A549 (cell line): ENCODE data around the gene ZNF322.

Source experiments
- EP300 ChIP-seq, 2 experiments: fragments of >200 bp; sonication (Bioruptor Twin); formaldehyde crosslinking; IDR thresholded peaks; 2 replicates in 1 of 2; 3 replicates in 1 of 2; pipeline ENCODE4 v1.6.1; 2016 to 2017
- ESRRA ChIP-seq: fragments of 150-350 bp; IDR thresholded peaks from 2 replicates; pipeline ENCODE4 v1.6.1; 2014; ENCODE audit warnings: mild to moderate bottlenecking, low read length, borderline replicate concordance
- HDAC2 ChIP-seq: fragments of 200-600 bp; sonication (generic); IDR thresholded peaks from 2 replicates; pipeline ENCODE4 v1.6.1; 2016
- JUNB ChIP-seq: fragments of >200 bp; sonication (Bioruptor Twin); formaldehyde crosslinking; IDR thresholded peaks from 2 replicates; pipeline ENCODE4 v1.6.1; 2016
- MAX ChIP-seq: IDR thresholded peaks from 2 replicates; pipeline ENCODE4 v1.6.1; 2012
- PHF8 ChIP-seq: fragments of 200-600 bp; sonication (generic); IDR thresholded peaks from 2 replicates; pipeline ENCODE4 v1.6.1; 2016; ENCODE audit warnings: low read depth, mild to moderate bottlenecking, antibody characterized with exemption, moderate library complexity, borderline replicate concordance
- POLR2AphosphoS2 ChIP-seq: conservative IDR thresholded peaks from 2 replicates; pipeline ENCODE4 v1.6.1; 2012; ENCODE audit warnings: low read length, improper control_type of control experiment, inconsistent platforms
- TF ChIP-seq, protein P1 (sequence below): fragments of 200-600 bp; sonication (generic); IDR thresholded peaks from 2 replicates; pipeline ENCODE4 v1.6.1; 2016; ENCODE audit warnings: antibody characterized with exemption, mild to moderate bottlenecking, moderate library complexity
- TF ChIP-seq, protein P2 (sequence below): fragments of >200 bp; sonication (Bioruptor Twin); formaldehyde crosslinking; IDR thresholded peaks from 3 replicates; pipeline ENCODE4 v1.5.1; 2016

GRCh38 chr6:26651133-26651781, 8.3 kb downstream of the ZNF322 start:
- no peak for TF ChIP-seq ESRRA
- no peak for TF ChIP-seq POLR2AphosphoS2
- no peak for TF ChIP-seq EP300 (IDR thresholded peaks at IDR 0.05)
- TF ChIP-seq, protein P1, sequence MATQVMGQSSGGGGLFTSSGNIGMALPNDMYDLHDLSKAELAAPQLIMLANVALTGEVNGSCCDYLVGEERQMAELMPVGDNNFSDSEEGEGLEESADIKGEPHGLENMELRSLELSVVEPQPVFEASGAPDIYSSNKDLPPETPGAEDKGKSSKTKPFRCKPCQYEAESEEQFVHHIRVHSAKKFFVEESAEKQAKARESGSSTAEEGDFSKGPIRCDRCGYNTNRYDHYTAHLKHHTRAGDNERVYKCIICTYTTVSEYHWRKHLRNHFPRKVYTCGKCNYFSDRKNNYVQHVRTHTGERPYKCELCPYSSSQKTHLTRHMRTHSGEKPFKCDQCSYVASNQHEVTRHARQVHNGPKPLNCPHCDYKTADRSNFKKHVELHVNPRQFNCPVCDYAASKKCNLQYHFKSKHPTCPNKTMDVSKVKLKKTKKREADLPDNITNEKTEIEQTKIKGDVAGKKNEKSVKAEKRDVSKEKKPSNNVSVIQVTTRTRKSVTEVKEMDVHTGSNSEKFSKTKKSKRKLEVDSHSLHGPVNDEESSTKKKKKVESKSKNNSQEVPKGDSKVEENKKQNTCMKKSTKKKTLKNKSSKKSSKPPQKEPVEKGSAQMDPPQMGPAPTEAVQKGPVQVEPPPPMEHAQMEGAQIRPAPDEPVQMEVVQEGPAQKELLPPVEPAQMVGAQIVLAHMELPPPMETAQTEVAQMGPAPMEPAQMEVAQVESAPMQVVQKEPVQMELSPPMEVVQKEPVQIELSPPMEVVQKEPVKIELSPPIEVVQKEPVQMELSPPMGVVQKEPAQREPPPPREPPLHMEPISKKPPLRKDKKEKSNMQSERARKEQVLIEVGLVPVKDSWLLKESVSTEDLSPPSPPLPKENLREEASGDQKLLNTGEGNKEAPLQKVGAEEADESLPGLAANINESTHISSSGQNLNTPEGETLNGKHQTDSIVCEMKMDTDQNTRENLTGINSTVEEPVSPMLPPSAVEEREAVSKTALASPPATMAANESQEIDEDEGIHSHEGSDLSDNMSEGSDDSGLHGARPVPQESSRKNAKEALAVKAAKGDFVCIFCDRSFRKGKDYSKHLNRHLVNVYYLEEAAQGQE, result no peak
- no peak for TF ChIP-seq MAX
- no peak for TF ChIP-seq PHF8
- TF ChIP-seq JUNB, result no peak
- TF ChIP-seq, protein P2, sequence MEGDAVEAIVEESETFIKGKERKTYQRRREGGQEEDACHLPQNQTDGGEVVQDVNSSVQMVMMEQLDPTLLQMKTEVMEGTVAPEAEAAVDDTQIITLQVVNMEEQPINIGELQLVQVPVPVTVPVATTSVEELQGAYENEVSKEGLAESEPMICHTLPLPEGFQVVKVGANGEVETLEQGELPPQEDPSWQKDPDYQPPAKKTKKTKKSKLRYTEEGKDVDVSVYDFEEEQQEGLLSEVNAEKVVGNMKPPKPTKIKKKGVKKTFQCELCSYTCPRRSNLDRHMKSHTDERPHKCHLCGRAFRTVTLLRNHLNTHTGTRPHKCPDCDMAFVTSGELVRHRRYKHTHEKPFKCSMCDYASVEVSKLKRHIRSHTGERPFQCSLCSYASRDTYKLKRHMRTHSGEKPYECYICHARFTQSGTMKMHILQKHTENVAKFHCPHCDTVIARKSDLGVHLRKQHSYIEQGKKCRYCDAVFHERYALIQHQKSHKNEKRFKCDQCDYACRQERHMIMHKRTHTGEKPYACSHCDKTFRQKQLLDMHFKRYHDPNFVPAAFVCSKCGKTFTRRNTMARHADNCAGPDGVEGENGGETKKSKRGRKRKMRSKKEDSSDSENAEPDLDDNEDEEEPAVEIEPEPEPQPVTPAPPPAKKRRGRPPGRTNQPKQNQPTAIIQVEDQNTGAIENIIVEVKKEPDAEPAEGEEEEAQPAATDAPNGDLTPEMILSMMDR, result no peak
- TF ChIP-seq HDAC2, result no peak
